GM23248 (cell line): ENCODE measurements around the gene ARRB1.

Experiments used
- EZH2 ChIP-seq: fragments of 200-600 bp; sonication (generic); IDR thresholded peaks from 2 replicates; pipeline ENCODE4 v1.6.1; 2018; ENCODE audit warnings: antibody characterized with exemption, mild to moderate bottlenecking; ENCODE audit not compliant: insufficient read depth, poor library complexity, severe bottlenecking
- EZH2phosphoT487 ChIP-seq: fragments of 200-600 bp; sonication (generic); IDR thresholded peaks from 2 replicates; pipeline ENCODE4 v1.6.1; 2018; ENCODE audit warnings: antibody characterized with exemption, moderate library complexity, mild to moderate bottlenecking, low read depth; ENCODE audit not compliant: insufficient read depth

- TF ChIP-seq EZH2 = no peak
- TF ChIP-seq EZH2phosphoT487 = no peak
Observed at GRCh38 chr11:75269367-75269660, 82.1 kb downstream of the ARRB1 start.
